CD4-positive, alpha-beta T cell treated with Interleukin-4 for 4 hours (primary cell): ENCODE results near the gene LEFTY1.
"Not testable (repeated sequence)": the region's sequence is repeated elsewhere in the genome, so short reads cannot be mapped to it uniquely, and the experiment has no call there.

Experiments
- DNase-seq: peaks from one replicate; pipeline ENCODE4 v3.0.0-alpha.2; 2020

The LEFTY1 gene

GRCh38 chr1:225887554-225888288, 1.2 kb downstream of the LEFTY1 start:
- not testable (repeated sequence) for DNase-seq

GRCh38 chr1:225887030-225887314, 2.0 kb downstream of the LEFTY1 start:
- no peak for DNase-seq

DNA sequence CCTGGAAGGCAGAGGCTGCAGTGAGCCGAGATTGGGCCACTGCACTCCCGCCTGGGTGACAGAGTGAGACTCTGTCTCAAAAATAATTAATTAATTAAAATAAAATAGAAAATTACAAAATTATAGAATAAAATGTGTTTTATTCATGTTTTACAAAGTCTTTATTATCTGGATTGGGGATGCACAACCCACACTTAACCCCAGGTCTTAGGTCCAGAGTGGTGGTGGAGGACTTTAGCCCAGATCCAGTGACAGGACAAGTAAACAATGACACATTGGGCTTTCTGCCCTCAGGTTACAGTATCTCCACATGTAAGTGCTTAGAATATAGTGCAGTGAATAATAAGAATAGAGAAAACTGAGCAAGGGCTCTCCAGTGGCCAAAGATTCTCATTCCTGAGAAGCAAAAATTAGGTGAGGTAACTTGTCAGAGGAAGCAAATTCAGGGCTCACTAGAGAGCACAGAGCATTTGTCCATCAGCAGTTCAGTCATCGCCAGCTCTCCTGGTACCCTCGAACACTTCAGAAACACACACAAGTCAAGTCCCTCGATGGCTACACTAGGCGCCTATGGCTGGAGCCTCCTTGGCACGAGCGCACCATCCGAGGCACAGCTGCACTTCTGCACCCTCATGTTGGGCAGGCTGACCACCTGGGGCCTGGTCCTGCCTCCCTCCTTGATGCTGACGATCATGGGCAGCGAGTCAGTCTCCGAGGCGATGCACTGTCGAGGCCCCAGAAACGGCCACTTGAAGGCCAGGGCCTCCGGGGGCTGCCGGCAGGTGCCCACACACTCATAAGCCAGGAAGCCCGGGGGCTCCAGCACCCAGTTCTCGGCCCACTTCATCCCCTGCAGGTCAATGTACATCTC, 2.6 kb downstream of the LEFTY1 start:
- no peak for DNase-seq

DNA sequence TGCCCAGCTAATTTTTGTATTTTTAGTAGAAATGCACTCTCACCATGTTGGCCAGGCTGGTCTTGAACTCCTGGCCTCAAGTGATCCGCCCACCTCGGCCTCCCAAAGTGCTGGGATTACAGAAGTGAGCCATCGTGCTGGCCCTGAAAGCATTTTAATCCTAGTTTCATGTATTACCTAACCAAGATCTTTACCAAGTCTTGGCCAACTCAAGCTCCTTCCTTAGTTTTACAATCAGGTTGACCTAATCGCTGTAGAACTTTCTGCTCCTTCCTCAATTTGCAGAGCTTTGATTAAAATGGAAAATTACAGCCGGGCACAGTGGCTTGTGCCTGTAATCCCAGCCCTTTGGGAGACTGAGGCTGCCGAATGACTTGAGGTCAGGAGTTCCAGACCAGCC, 3.6 kb downstream of the LEFTY1 start:
- DNase-seq: no peak

DNA sequence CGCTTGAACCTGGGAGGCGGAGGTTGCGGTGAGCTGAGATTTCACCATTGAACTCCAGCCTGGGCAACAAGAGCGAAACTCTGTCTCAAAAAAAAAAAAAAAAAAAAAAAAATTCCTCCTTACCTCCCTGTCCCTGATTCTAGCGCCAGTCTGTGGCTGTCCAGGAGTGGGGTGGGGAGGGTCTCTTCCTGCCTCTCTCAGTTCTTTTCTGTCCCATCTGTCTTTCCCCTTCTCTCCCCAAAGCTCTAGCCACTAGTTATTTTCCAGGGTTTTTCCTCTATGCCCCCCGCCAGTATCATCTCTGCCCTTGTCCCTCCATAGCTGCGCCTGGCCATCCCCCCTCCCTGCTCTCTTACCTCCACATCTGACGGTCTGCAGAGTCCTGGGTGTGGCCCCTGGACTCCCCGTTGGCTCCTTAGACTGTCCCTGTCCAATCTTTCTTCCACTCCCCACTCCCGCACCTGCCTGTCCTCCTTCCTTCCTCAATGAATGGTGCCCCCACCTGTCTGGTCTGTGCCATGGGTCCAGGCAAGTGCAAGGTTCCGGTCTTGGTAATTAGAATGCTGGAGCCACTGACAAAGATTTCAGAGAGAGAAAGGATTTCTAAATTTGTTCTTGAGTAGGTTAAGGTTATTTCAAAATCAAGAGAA, 5.2 kb downstream of the LEFTY1 start:
- no peak for DNase-seq

GRCh38 chr1:225882694-225883615, 6.0 kb downstream of the LEFTY1 start:
- DNase-seq: no peak

GRCh38 chr1:225881959-225882693, 6.8 kb downstream of the LEFTY1 start, which contains the start of gene TMEM63A:
Gene TMEM63A (minus strand): TSS chr1:225882380. CDS start chr1:225877580, 4,800 bp downstream.
- peak; percentile 89 for DNase-seq

GRCh38 chr1:225881081-225881958, 7.6 kb downstream of the LEFTY1 start:
- DNase-seq: peak; percentile 60

GRCh38 chr1:225880636-225881035, 8.3 kb downstream of the LEFTY1 start:
- no peak for DNase-seq

- DNase-seq: no peak
Observed at GRCh38 chr1:225880222-225880588, 8.7 kb downstream of the LEFTY1 start.

DNA sequence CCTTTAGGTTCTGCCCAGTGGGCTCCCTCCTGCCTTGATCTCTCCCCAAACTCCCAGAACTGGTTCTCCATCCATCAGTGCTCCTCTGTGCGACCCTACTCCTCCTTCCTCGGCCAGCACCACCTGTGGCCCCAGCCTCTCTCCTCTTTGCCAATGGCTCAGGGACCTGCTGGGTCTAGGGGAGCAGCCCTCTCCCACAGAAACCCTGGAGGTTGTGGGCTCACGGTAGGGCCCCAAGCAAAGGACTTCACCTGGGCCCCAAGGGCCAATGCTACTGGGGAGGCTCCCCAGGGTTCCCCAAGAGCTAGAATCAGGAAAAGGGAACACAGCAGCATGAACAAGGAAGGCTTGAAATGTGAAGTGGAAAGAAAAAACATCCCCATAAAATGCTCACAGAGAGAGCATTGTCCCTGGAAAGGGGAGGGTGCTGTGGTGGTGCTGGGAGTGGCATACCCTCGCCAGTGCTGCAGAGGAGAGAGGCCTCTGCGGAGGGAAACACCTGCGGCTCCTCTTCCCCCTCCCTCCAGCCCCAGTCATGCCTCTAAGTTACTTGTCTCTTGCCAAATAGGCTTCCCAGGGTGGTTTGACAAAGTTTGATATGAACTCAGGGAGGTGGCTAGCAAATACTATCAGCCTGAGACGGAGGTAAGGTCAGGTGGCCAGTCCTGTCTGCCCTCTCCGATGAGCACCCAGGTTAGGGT, 9.3 kb downstream of the LEFTY1 start:
- peak; percentile 33 for DNase-seq

GRCh38 chr1:225878282-225878681, 10.7 kb downstream of the LEFTY1 start:
- DNase-seq: no peak

GRCh38 chr1:225877580-225877979, 11.4 kb downstream of the LEFTY1 start:
- DNase-seq: no peak

- DNase-seq: no peak
Observed at GRCh38 chr1:225876900-225877510, 11.9 kb downstream of the LEFTY1 start.

DNA sequence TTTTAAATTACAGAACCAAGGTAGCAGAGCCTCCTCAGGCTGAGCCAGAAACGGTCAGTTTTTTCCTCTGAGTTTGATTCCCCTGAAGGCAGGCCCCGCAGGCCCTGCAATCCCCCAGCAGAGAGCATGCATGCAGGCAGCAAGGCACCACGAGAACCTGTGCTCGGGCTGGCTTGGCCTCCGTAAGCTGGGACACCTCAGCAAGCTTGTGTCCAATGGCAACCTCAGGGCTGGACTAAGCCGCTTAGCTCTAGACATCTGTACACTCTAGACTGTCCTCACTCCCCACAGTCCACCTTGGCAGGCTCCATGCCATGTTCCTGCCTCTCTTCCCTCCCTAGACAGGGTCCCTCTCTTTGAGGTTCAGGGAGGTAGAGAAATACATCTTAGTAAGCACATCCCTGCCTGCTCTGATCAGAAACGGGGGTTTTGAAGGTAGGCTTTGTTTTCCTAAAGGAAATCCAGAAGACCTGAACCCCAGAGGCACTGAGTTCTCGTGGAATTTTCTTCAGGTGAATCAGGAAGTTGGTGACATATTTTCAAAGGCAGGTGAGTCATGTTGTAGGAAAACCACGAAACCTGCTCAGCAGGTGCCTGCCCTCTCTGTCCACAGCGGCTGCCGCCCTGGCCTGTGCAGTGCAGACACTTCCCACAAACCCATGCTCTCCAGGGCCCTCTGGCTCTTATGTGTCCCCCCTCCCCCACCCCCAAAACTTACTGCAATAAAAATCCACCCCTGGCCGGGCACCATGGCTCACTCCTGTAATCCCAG, 13.7 kb downstream of the LEFTY1 start:
- DNase-seq: no peak

- no peak for DNase-seq
Observed at GRCh38 chr1:225874431-225874830, 14.5 kb downstream of the LEFTY1 start.

DNA sequence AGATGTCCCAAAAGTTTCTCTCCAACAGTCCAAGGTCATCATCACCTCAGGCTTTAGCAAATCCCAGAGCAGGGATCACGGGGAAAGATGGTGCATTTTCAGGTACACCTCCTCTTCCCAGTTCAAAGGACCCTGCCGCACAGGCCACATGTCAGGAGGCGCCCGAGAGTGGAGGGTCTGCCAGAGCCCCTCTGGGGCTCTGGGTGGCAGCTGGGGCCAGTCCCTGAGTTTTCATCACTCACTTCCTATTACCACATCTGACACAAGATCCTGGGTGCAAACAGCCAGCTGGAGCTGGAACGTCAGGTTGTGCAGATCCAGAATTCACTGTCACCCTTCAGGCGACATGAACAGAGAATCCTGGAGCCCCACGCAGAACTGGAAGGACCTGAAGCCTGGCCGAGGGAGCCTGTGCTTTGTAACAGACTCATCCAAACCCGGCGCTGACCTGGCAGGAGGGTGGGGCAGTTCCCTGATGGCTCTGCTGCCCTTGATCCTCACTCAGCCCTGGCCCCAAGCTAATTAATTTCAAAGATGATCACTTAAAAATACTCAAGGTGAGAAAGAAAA, 15.6 kb downstream of the LEFTY1 start:
- DNase-seq: no peak

- no peak for DNase-seq
Observed at GRCh38 chr1:225872075-225872430, 16.9 kb downstream of the LEFTY1 start.
